ENCODE measurements around the gene LENG9.

The LENG9 gene

DNA sequence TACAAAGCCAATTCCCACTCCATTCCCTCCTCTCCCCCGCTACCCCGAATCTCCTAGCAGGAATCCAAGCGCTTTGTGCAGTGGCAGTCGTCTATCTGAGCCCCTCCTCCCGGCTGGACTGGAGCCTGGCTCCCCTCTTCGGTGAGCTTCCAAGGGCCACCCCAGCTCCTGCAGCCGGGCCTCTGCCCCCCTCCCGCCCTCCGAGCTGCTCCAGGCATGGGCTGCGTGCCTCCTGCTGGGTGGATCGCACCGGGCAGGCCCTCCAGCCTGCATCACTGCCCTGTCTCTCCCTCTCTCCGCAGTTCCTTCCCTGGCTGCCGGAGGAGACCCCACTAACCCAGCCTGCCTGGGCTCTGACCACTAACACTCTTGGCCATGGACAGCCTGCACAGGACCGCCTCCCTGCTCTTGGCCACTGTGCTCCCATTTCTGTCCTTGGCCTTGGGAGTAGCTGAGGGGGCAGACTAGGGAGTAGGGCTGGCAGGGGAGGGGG is 27.5 kb downstream of the LENG9 start:
- no peak for DNase-seq

DNA sequence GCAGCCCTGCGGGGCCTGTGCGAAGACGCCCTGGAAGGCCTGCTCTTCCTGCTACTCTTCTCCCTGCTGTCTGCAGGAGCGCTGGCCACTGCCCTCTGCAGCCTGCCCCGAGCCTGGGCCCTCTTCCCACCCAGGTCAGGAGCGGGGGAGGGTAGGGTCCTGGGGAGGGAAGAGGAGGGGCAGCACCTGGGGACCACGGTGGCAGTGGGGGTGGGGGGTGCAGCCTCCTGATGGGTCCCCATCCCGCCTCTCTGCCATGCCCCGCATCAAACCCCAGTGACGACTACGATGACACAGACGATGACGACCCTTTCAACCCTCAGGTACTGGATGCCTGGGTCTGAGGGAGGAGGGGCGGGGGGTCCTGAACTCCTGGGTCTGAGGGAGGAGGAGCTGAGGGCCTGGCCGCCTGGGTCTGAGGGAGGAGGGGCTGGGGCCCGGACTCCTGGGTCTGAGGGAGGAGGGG is 28.0 kb downstream of the LENG9 start:
- no peak for DNase-seq

GRCh38 chr19:54434873-54435214 is 28.7 kb downstream of the LENG9 start:
- no peak for DNase-seq

- peak; percentile 69 for DNase-seq
These were observed 29.3 kb downstream of the LENG9 start for GRCh38 chr19:54434112-54434872.

DNA sequence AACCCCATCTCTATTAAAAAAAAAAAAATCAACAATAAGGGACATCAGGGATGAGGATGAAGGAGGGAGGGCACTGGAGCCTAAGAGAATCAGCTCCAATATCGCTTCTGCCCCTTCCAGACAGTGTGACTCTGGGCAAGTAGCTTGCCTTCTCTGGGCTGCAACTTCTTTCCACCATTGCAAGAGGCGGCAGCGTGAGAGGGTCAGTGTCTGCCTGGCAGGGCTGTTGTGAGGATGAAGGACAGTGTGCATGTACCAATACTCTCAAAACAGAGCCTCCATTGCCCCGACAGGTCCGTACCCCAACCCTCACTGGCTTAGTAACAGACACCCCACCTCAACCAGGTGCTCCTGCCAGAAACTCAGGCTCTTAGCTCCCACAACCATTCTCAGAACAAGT is 29.9 kb downstream of the LENG9 start:
- DNase-seq: no peak

- no peak for DNase-seq
These were observed 31.3 kb downstream of the LENG9 start for GRCh38 chr19:54432144-54432738.

DNA sequence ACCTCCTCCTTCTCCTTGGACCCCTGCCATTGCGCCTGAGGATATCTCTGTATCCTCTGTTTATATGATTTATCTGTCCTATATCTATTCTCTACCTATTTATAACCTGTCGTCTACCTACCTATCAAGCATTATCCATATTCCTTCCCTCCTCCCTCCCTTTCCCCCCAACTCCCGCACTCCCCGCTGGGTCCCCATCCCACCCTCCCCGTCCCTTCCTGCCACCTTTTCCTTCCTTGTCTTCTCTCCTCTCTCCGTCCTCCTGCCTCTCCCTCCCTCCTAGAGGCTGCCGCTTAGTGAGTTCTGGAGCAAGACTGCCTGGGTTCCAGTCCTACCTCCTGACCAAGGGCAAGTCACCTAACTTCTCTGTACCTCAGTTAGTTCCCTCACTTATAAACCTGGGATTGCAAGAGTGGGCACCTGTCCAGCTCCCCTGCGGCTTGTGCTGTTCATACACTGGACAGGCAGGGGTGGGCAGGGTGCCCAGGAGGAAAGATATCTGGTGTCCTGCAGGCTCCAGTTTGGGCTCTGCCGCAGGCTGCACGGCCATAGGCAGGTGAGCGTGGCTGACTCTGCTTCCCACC is 32.2 kb downstream of the LENG9 start:
- no peak for DNase-seq

DNA sequence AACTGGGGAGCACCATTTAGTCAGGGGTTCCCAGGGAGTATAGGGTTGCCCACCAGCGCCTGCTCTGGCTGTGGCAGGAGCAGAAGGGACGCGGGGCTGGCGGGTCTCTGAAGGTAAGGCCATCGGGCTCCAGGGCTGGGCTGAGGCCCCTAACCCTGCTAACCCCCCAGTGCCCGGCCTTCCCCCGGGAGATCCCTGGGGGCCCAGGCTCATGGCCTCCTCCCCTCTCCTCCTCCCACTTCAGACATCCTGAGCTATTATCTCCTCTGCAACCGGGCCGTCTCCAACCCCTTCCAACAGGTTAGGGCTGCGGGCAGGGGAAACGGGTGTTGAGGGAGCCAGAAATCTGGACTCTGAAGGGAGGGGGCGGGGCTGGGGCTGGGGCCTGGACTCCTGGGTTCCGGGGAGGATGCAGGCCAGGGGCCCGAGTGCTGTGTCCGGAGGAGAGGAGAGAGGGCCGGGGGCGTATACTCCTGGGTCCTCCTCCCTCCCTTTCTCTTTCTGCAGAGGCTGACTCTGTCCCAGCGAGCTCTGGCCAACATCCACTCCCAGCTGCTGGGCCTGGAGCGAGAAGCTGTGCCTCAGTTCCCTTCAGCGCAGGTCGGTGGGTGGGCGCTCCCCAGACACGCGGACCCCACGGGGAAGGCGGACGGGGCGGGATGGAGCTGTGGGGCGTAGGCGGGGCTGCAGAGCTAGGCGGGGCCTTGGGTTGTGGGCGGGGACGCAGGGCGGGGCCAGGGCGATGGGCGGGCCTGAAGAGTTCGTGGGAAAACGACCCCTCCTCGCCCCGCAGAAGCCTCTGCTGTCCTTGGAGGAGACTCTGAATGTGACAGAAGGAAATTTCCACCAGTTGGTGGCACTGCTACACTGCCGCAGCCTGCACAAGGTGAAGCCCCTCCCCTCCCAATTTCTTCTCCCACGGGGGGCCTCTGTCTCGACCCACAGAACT is 33.0 kb downstream of the LENG9 start:
- DNase-seq: peak; percentile 77

DNA sequence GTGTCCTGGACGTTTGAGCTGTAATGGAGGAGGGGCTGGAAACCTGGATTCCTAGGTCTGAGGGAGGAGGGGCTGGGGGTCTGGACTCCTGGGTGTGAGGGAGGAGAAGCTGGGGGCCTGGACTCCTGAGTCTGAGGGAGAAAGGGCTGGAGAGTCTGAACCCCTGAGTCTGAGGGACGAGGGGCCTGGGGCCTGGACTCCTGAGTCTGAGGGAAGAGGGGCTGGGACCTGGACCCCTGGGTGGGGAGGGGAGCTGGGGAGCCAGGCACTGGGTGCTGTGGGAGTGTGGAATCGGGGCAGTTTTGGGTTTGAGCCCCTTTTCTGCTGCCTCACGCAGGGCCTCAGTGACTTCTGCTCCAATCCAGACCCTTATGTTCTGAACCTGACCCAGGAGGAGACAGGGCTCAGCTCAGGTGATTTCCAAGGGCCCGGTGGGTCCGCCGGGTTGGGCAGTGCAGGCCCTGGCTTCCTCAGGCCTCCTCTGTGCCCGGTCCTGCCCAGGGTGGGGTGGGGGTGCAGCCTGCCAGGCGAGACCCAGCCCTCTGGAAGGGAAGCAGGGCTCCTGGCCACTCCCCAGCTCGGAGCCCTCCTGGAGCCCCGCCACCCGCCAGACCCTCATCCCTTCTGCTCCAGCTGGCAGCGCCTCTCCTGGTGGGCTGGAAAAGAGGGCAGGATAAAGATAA is 33.9 kb downstream of the LENG9 start:
- DNase-seq: no peak

DNA sequence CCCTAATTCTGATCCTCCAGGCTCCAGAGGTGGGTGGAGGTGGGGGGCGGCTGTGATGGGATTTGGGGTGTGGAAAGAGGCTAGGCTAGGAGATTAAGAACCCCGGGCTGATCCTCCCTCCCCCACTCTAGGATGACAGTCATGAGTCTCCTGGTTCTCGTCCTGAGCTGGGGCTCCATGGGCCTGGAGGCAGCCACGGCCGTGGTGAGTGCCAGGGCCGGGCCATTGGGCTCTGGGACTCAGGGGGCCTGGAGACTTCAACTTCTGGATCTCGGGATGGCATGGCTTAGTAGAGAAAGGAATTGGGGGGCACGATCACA is 34.4 kb downstream of the LENG9 start:
- no peak for DNase-seq

DNA sequence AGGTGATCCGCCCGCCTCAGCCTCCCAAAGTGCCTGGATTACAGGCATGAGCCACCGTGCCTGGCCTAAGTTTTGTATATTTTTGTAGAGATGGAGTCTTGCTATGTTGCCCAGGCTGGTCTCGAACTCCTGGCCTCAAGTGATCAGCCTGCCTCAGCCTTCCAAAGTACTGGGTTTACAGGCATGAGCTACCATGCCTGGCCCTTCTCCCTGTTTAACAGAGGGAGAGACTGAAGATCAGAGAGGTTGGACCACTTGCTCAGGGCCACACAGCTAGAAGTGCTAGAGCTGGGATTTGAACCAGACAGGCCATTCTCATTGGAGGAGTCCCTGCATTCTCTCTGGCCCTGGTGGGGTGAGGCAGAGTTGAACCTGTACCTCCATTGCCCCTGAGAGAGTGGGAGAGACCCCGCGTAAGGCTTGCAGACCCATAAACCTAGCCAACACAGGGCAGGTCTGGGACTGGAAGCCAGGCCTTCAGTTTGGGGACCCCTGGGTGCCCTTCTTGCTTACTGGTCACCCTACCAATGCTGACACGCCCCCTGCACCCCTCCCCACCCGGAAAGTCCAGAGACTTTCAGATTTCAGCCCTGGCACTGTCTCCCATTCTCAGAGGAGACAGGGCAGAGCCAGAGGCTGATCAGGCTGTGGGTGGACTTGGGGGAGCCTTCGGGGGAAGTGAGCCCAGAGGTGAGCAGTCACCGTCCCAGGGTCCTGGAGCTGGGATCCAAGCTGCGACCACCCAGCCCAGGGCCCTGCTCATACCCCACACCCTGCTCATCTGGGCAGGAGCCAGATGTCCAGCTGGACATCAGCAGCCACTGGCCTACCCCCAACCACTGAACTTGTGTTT is 35.0 kb downstream of the LENG9 start:
- DNase-seq: no peak

DNA sequence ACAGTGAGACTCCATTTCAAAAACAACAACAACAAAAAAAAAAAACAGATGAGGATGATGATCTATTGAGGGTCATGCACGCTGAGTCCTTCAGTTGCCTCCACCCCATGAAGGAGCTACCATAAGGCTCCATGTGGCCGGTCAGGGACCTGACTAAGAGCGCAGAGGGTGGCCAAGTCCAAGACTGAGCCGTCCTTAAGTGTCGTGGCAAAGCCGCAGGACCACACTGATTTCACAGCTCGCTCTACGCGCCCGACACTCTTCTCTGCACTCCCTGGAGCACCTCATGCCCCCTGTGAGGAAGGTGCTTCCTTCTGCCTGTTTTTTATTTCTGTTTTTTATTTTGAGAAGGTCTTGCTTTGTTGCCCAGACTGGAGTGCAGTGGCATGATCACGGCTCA is 36.0 kb downstream of the LENG9 start:
- no peak for DNase-seq

- DNase-seq: no peak
These were observed 37.2 kb downstream of the LENG9 start for GRCh38 chr19:54426291-54426931.

DNA sequence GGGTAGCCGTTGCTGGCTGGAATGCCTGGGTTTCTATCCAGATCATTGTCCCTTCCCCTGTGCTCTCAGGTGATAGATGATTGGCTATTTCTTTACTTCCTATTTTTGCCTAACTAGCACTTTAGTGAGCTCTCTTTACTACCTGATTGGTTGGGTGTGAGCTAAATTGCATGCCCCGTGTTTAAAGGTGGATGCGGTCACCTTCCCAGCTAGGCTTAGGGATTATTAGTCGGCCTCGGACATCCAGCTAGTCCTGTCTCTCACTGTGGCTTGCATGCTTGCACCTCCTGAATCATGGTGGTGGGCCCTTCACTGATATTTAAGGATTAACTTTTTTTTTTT is 38.2 kb downstream of the LENG9 start:
- no peak for DNase-seq

- DNase-seq: no peak
These were observed 38.8 kb downstream of the LENG9 start for GRCh38 chr19:54424660-54425381.

DNA sequence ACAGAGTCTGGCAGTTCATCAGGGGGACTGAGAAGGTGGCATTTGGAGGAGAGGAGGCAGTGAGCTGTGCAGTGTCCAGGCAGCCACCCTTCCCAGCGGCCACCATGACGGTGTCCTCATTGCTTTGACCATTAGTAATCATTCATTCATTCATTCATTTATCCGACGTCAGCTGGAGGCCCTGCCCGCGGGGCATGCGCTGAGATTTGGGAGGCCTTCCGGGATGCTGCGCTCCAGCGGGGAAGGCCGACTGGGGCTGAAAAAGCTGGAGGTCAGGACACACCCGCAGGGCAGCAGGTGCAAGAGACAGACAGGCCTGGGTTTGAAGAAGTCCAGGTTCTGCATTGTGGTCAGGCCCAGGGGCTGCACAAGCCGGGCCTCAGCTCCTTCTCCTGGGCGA is 39.4 kb downstream of the LENG9 start:
- no peak for DNase-seq

DNA sequence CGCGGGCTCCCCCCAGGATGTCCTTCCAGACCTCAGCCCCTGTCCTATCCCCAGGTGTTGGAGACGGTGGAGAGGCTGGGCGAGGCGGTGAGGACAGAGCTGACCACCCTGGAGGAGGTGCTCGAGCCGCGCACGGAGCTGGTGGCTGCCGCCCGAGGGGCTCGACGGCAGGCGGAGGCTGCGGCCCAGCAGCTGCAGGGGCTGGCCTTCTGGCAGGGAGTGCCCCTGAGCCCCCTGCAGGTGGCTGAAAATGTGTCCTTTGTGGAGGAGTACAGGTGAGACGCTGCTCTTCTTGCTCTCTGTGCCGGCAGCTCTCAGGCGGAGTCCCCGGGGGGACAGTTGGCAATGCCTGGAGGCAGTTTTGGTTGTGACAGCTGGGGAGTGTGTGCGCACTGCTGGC is 41.4 kb downstream of the LENG9 start:
- no peak for DNase-seq

DNA sequence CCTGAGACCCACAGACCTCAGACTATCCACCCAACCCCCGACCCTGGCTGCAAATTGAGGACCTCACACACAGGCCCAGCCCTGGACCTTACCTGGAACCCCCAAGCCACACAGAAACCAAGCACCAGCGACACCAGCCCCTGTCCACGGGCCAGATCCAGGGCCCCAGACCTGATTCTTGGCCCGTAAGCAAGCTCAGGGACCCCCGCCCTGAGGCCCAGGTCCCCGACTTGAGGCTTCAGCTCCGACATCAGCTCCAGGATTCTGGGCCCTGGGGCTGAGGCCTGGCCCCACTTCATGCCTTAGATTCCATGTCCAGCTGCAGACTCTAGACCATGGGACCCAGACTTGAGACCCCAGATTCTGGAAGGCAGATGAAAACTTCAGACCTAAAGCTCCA is 42.1 kb downstream of the LENG9 start:
- DNase-seq: no peak

GRCh38 chr19:54421169-54421516 is 42.4 kb downstream of the LENG9 start:
- DNase-seq: no peak

- DNase-seq: no peak
These were observed 43.0 kb downstream of the LENG9 start for GRCh38 chr19:54420383-54421168.

All from NCI-H82 (cell line).